PC-3 (cell line): ENCODE data around the gene RBM15B. TPM values are rescaled to one million over a fixed set of nuclear protein-coding genes. Genes with fewer than 3 reads are reported as not detected.
A peak's percentile ranks its signal among the peaks of the same experiment; 100 is the strongest.

Source experiments
- ATAC-seq: fragments of 200-7000 bp; cut with Tn5 transposase; 2 replicates; pipeline ENCODE4 v1.9.1; 2020; ENCODE audit warnings: mild to moderate bottlenecking, moderate library complexity
- BruUV-seq: library from RNA; stranded (reverse); fragments of 400-500 nt; replicated peaks from 2 replicates; lab custom pipeline; 2021; lab: Mats Ljungman, UMichigan
- CTCF ChIA-PET: fragments of 300-600 bp; sonication (Branson Sonifier 250); formaldehyde crosslinking; loops from one replicate; lab custom pipeline; 2022; ENCODE audit warnings: antibody characterized with exemption; lab: Charles Lee
- POLR2A ChIA-PET: fragments of 300-600 bp; sonication (Branson Sonifier 250); formaldehyde crosslinking; loops from one replicate; lab custom pipeline; 2022; ENCODE audit warnings: antibody characterized with exemption; ENCODE audit not compliant: unreplicated experiment; lab: Charles Lee
- DNase-seq: peaks from one replicate; pipeline ENCODE4 v3.0.0-alpha.2; 2015
- H2AFZ ChIP-seq: fragments of 300-600 bp; sonication (generic); 2 replicates; pipeline ENCODE4 v1.6.0; 2016; ENCODE audit warnings: antibody characterized with exemption, low read length
- H3F3A ChIP-seq: fragments of 300-600 bp; sonication (generic); one replicate; pipeline ENCODE4 v1.6.0; 2017; ENCODE audit warnings: antibody characterized with exemption, low read length, control low read depth, mild to moderate bottlenecking; ENCODE audit not compliant: unreplicated experiment
- H3K27ac ChIP-seq: fragments of 300-600 bp; sonication (generic); 2 replicates; pipeline ENCODE4 v1.5.1; 2016; ENCODE audit warnings: mild to moderate bottlenecking, low read length
- H3K27me3 ChIP-seq: fragments of 300-600 bp; sonication (generic); 2 replicates; pipeline ENCODE4 v1.6.1; 2016; ENCODE audit warnings: low read length, mixed read lengths
- H3K36me3 ChIP-seq: fragments of 300-600 bp; sonication (generic); 2 replicates; pipeline ENCODE4 v1.6.1; 2016; ENCODE audit warnings: low read depth, mixed run types, low read length, mixed read lengths
- H3K4me1 ChIP-seq: fragments of 300-600 bp; sonication (generic); 2 replicates; pipeline ENCODE4 v1.5.1; 2016; ENCODE audit warnings: low read length; ENCODE audit not compliant: insufficient read depth
- H3K4me2 ChIP-seq: fragments of 300-600 bp; sonication (generic); 2 replicates; pipeline ENCODE4 v1.6.0; 2016; ENCODE audit warnings: low read length
- H3K4me3 ChIP-seq: fragments of 300-600 bp; sonication (generic); 2 replicates; pipeline ENCODE4 v1.5.1; 2016; ENCODE audit warnings: mild to moderate bottlenecking, low read length, mixed read lengths
- H3K79me2 ChIP-seq: fragments of 300-600 bp; sonication (generic); 2 replicates; pipeline ENCODE4 v1.6.1; 2017; ENCODE audit warnings: low read length, mixed read lengths
- H3K9ac ChIP-seq: fragments of 300-600 bp; sonication (generic); 2 replicates; pipeline ENCODE4 v1.6.0; 2016; ENCODE audit warnings: mild to moderate bottlenecking, low read length
- H3K9me2 ChIP-seq: fragments of 300-600 bp; sonication (generic); replicated peaks from 2 replicates; pipeline ENCODE4 v1.6.1; 2016; ENCODE audit warnings: mixed run types, low read length, mixed read lengths
- H3K9me3 ChIP-seq: fragments of 300-600 bp; sonication (generic); 2 replicates; pipeline ENCODE4 v1.6.1; 2016; ENCODE audit warnings: low read length, mixed read lengths
- H4K20me1 ChIP-seq: fragments of 300-600 bp; sonication (generic); 2 replicates; pipeline ENCODE4 v1.6.1; 2016; ENCODE audit warnings: low read length, mixed read lengths
- EZH2 ChIP-seq: fragments of 300-600 bp; sonication (generic); IDR thresholded peaks from one replicate; pipeline ENCODE4 v1.6.1; 2017; ENCODE audit warnings: antibody characterized with exemption, mild to moderate bottlenecking, low read length; ENCODE audit not compliant: unreplicated experiment
- EZH2phosphoT487 ChIP-seq: fragments of 300-600 bp; sonication (generic); IDR thresholded peaks from 2 replicates; pipeline ENCODE4 v1.6.1; 2018; ENCODE audit warnings: mild to moderate bottlenecking, antibody characterized with exemption, low read length, borderline replicate concordance
- intact Hi-C: fragments of 100-400 bp; cut with micrococcal nuclease; formaldehyde crosslinking; loops from 2 replicates; pipeline ENCODE4 v1.9.0; 2023
- total RNA-seq: library from RNA; depleted of rRNA; stranded (reverse); fragments of >200 nt; gene quantifications from 2 replicates; pipeline ENCODE4 v1.2.3, GENCODE V29; 2014
- TF ChIP-seq, protein P1 (sequence below): fragments of 300-600 bp; sonication (generic); conservative IDR thresholded peaks from 2 replicates; pipeline ENCODE4 v1.5.1; 2017; ENCODE audit warnings: antibody characterized with exemption, low read depth, mild to moderate bottlenecking, low read length

Gene RBM15B
- total RNA-seq, 1 experiment from 2014 or later, result 31.1 TPM

DNA sequence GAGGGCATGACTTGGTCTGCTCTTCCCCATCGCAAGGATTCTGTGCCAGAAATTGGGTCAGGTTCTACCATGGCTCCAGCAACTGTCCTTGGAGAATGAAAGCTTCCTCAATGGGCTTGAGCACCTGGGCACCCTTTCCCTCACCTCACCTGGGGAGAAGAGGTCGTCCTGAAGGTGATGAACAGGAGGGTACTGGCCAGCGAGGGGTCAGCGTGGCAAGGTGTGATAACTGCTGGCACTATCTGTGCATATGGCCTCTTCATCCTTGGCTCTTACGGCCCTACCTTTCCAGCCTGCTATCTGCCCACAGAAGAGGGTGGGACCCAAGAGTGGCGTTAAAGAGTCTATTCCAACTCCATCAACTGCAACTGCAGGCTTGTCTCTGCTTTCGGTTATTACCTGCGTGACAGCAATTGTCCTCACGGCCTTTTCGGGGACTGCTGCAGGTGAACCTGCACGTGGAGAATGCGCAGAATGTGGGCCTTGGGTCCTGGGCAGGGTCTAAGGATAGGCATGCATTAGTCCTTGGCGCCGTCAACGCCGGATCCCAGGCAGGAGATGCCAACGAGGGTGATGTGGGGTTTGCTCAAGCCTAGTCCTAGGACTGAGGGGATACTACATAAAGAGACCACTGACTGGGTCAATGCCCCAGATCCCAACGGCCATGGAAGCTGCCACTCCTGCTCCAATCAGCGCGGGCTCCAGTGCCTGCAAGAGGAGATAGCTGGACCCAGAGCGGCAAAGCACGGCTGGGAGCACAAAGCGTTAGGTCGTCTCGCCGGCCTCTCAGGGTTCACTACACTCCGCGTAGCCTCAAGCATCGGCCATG, 625 bp upstream of the RBM15B start:
- H2AFZ ChIP-seq, result 0 out of 2 replicates have a peak overlapping the region, but pooled peaks have one; percentile 47
- H3K9me2 ChIP-seq, result no peaks in the 10 kb centered on the region
- no peaks in the 10 kb centered on the region for H3K27me3 ChIP-seq
- DNase-seq (no peak), ATAC-seq (peak; percentile 0; the same call in 1 of the 2 replicates)
- intact Hi-C loops, result no loop called here
- BruUV-seq, result TSS peak; percentile 12
- H3K4me2 ChIP-seq, result peak overlapping the region; percentile 83
- peak overlapping the region; percentile 73 for H3K4me3 ChIP-seq
- CTCF ChIA-PET, result interaction anchor here (0.6 to 0.7 kb wide), 3 partner anchors 20 to 930 kb away, joined by 3 to 7 read pairs (median 3); partner anchors contain the start of gene HEMK1
- H3F3A ChIP-seq, result no peaks in the 10 kb centered on the region
- POLR2A ChIA-PET, result no interaction called here
- peaks cover 49% of the 10 kb centered on the region for H4K20me1 ChIP-seq
- H3K27ac ChIP-seq, result no peak overlapping the region
- H3K9me3 ChIP-seq, result no peaks in the 10 kb centered on the region
- no peak for TF ChIP-seq EZH2phosphoT487
- TF ChIP-seq, protein P1, sequence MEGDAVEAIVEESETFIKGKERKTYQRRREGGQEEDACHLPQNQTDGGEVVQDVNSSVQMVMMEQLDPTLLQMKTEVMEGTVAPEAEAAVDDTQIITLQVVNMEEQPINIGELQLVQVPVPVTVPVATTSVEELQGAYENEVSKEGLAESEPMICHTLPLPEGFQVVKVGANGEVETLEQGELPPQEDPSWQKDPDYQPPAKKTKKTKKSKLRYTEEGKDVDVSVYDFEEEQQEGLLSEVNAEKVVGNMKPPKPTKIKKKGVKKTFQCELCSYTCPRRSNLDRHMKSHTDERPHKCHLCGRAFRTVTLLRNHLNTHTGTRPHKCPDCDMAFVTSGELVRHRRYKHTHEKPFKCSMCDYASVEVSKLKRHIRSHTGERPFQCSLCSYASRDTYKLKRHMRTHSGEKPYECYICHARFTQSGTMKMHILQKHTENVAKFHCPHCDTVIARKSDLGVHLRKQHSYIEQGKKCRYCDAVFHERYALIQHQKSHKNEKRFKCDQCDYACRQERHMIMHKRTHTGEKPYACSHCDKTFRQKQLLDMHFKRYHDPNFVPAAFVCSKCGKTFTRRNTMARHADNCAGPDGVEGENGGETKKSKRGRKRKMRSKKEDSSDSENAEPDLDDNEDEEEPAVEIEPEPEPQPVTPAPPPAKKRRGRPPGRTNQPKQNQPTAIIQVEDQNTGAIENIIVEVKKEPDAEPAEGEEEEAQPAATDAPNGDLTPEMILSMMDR, result peak; percentile 88
- peaks cover 49% of the 10 kb centered on the region for H3K4me1 ChIP-seq
- H3K9ac ChIP-seq, result peak overlapping the region; percentile 26; the same call in 1 of the 2 replicates
- H3K36me3 ChIP-seq, result peaks cover 68% of the 10 kb centered on the region
- H3K79me2 ChIP-seq, result peaks cover 73% of the 10 kb centered on the region

DNA sequence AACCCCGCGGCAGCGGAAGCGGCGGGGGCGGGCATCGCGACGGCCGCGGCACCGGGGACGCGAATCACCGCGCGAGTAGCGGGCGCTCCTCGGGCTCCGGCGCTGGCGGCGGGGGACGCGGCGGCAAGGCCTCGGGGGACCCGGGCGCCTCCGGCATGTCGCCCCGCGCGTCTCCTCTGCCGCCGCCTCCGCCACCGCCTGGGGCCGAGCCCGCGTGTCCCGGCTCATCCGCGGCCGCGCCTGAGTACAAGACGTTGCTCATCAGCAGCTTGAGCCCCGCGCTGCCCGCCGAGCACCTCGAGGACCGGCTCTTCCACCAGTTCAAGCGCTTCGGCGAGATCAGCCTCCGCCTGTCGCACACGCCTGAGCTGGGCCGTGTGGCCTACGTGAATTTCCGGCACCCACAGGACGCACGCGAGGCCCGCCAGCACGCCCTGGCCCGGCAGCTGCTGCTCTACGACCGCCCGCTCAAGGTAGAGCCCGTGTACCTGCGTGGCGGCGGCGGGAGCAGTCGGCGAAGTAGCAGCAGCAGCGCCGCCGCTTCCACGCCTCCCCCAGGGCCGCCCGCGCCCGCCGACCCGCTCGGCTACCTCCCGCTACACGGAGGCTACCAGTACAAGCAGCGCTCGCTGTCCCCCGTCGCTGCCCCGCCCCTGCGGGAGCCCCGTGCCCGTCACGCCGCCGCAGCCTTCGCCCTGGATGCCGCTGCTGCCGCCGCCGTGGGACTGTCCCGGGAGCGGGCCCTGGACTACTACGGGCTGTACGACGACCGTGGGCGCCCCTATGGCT, 675 bp downstream of the RBM15B start:
- intact Hi-C loops, result no loop called here
- ATAC-seq, result peak; percentile 0

More for the DNA sequence above, 675 bp downstream of the RBM15B start:
- Histone ChIP-seq H3K27me3 (no peaks in the 10 kb centered on the region), H3K4me3 (peak overlapping the region; percentile 73), H3K4me1 (peaks cover 41% of the 10 kb centered on the region), H4K20me1 (peaks cover 48% of the 10 kb centered on the region), H3K79me2 (peaks cover 69% of the 10 kb centered on the region), H3F3A (no peaks in the 10 kb centered on the region), H2AFZ (peak overlapping the region; percentile 40; the same call in 1 of the 2 replicates), H3K9me3 (no peaks in the 10 kb centered on the region), H3K9ac (peak overlapping the region; percentile 83), H3K27ac (peak overlapping the region; percentile 38; the same call in 1 of the 2 replicates), H3K36me3 (peaks cover 75% of the 10 kb centered on the region), H3K4me2 (peak overlapping the region; percentile 88), H3K9me2 (no peaks in the 10 kb centered on the region)
- no TSS peak for BruUV-seq
- TF ChIP-seq EZH2, result no peak
- no peak for TF ChIP-seq EZH2phosphoT487
- TF ChIP-seq, protein P1, result no peak
- ChIA-PET POLR2A (no interaction called here), CTCF (interaction anchor here (0.6 kb wide), 1 partner anchor 83 kb away, joined by 4 read pairs; no protein-coding TSS in a partner anchor)
- DNase-seq, result peak; percentile 13
